ENCODE data around the gene ZNF92. TPM values are rescaled to one million over a fixed set of nuclear protein-coding genes. Genes with fewer than 3 reads are reported as not detected.
"Not testable (repeated sequence)": the region's sequence is repeated elsewhere in the genome, so short reads cannot be mapped to it uniquely, and the experiment has no call there.

ZNF92 gene
- total RNA-seq, 2 donors from 2014 or later, result 13.5 to 14.9 TPM

- ATAC-seq (no peak), DNase-seq (ENCODE audit: low spot score in 2 of 2) (no peak)
- Mint-ChIP-seq H3K36me3 (peaks cover 40 to 51% of the 10 kb centered on the region in 2 donors), H3K27ac (no peak overlapping the region), H3K9me3 (peaks cover 22 to 33% of the 10 kb centered on the region in 2 donors)
These were observed 30.4 kb downstream of the ZNF92 start for GRCh38 chr7:65404020-65404419.

- not testable (repeated sequence) for H3K27ac Mint-ChIP-seq; DNase-seq (ENCODE audit: low spot score in 2 of 2); ATAC-seq
- Mint-ChIP-seq H3K9me3 (peaks cover 19 to 27% of the 10 kb centered on the region in 2 donors), H3K36me3 (peaks cover 29 to 33% of the 10 kb centered on the region in 2 donors)
These were observed 33.1 kb downstream of the ZNF92 start for GRCh38 chr7:65406706-65407105.

DNA sequence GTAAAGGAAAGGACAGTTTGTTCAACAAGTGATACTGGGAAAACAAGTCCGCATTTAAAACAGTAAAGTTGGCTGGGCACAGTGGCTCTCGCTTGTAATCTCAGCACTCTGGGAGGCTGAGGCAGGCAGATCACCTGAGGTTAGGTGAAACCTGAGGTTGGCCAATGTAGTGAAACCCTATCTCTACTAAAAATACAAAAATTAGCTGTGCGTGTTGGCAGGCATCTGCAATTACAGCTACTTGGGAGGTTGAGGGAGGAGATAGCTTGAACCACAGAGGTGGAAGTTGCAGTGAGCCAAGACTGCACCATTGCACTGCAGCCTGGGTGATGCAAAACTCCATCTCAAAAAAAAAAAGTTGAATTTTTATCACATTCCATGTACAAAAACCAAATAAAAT lies 35.7 kb downstream of the ZNF92 start:
- no peak overlapping the region for H3K27ac Mint-ChIP-seq
- DNase-seq (ENCODE audit: low spot score in 2 of 2) (no peak), ATAC-seq (no peak)
- peaks cover 21 to 25% of the 10 kb centered on the region in 2 donors for H3K36me3 Mint-ChIP-seq
- H3K9me3 Mint-ChIP-seq, result peaks cover 15 to 22% of the 10 kb centered on the region in 2 donors

- Mint-ChIP-seq H3K9me3 (peaks cover 10 to 15% of the 10 kb centered on the region in 2 donors), H3K27ac (no peak overlapping the region), H3K36me3 (peaks cover 10 to 19% of the 10 kb centered on the region in 2 donors)
- DNase-seq (ENCODE audit: low spot score in 2 of 2), result no peak
- no peak for ATAC-seq
These were observed 37.6 kb downstream of the ZNF92 start for GRCh38 chr7:65411249-65411648.

DNA sequence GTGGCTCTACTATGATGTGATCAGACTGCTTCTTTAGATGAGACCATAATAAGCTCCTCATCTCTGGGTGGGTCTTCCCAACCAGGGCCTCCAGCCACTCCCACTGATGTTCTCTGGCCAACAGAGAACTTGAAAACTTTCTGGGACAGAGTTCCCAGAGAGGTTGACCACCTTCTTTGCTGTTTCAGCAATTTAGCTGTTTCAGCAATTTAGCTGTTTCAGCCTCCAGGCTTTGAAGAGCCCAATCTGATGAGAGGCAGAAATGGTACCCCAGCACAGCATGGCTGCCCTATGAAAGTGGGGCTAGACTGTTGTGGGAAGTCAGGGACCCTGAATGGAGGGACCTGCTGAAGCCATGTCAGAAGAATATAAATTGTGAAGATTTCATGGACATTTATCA lies 49.0 kb downstream of the ZNF92 start:
- H3K36me3 Mint-ChIP-seq, result peaks cover 7 to 34% of the 10 kb centered on the region in 2 donors
- H3K9me3 Mint-ChIP-seq, result peaks cover 31 to 39% of the 10 kb centered on the region in 2 donors
- ATAC-seq (no peak), DNase-seq (ENCODE audit: low spot score in 2 of 2) (no peak)
- H3K27ac Mint-ChIP-seq, result no peak overlapping the region

DNA sequence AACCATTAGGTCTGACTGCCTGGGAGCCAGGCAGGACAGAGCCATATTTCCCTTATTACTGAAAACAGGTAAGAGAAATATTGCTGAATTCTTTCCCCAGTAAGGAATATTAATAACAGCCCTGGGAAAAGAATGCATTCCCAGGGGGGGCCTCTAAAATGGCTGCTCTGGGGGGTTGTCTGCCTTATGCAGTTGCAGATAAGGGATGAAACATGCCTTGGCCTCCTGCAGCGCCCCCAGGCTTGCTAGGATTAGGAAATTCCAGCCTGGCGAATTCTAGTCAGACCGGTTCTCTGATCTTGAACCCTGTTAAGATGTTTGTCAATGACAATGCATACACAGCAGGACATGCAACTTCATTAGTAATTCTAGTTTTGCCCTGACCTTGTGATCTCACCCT lies 49.6 kb downstream of the ZNF92 start:
- peaks cover 7 to 34% of the 10 kb centered on the region in 2 donors for H3K36me3 Mint-ChIP-seq
- not testable (repeated sequence) for ATAC-seq; DNase-seq (ENCODE audit: low spot score in 2 of 2); H3K27ac Mint-ChIP-seq
- peaks cover 31 to 43% of the 10 kb centered on the region in 2 donors for H3K9me3 Mint-ChIP-seq

GRCh38 chr7:65429642-65430343 lies 56.1 kb downstream of the ZNF92 start:
- Mint-ChIP-seq H3K9me3 (peaks cover 46 to 48% of the 10 kb centered on the region in 2 donors), H3K36me3 (peaks cover 13 to 25% of the 10 kb centered on the region in 2 donors), H3K27ac (no peak overlapping the region)
- ATAC-seq, result no peak
- no peak for DNase-seq (ENCODE audit: low spot score in 2 of 2)

DNA sequence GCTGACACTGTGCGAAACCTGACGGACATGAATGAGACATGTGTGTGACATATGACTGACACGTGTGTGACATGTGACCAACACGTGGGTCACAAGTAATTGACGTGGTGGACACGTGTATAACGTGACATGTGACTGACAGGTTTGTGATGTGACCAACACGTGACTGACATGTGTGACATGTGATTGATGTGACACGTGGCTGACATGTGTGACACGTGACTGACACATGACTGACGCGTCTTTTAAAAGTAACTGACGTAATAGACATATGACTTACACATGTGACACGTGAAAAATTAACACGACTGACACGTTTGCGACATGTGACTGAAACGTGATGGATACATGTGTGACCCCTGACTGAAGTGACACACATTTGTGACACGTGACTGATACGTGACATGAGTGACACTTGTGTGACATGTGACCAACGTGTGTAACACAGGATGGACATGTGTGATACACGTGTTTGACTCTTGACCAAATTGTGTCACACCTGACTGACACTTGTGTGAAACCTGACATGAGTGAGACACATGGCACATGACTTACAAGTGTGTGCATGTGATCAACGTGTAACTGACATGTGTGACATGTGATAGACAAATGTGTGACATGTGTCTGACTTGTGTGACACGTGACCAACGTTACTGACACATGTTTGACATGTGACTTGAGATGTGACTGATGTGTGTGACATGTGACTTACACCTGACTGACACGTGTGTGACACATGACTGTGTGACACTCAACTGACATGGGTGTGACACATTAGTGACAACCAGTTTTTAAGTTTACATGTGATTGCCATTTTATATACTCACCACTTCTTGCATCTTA lies 56.9 kb downstream of the ZNF92 start:
- Mint-ChIP-seq H3K36me3 (peaks cover 13 to 17% of the 10 kb centered on the region in 2 donors), H3K9me3 (peaks cover 40 to 43% of the 10 kb centered on the region in 2 donors), H3K27ac (no peak overlapping the region)
- ATAC-seq (no peak), DNase-seq (ENCODE audit: low spot score in 2 of 2) (no peak)

GRCh38 chr7:65434307-65434706 lies 60.7 kb downstream of the ZNF92 start:
- Mint-ChIP-seq H3K36me3 (peaks cover 2 to 6% of the 10 kb centered on the region in 2 donors), H3K27ac (no peak overlapping the region)
- DNase-seq (ENCODE audit: low spot score in 2 of 2), result no peak

GRCh38 chr7:65436163-65436562 lies 62.5 kb downstream of the ZNF92 start:
- Mint-ChIP-seq H3K36me3 (no peaks in the 10 kb centered on the region), H3K9me3 (peaks cover 10 to 13% of the 10 kb centered on the region in 2 donors), H3K27ac (no peak overlapping the region)
- no peak for DNase-seq (ENCODE audit: low spot score in 2 of 2)
- ATAC-seq, result no peak

More at GRCh38 chr7:65434307-65434706, 60.7 kb downstream of the ZNF92 start:
- ATAC-seq, result no peak
- H3K9me3 Mint-ChIP-seq, result peaks cover 15 to 23% of the 10 kb centered on the region in 2 donors

DNA sequence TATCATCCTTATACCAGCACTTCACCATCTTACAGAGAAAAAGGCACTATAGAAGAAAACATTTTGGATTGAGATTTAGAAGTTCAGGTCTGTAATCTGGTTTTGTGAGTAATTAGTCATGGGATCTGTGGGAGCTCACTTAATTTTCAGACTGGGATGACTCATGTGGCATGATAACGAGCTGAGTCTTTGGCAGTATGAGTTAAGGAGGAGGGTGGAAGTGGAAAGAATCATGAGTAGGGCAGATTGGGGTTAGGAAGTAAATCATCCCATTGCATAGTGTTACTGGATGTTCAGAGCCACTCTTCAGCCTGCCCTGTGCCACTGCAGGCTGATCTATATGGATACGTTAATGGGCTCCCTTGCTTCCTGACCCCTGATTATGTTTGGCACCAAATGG lies 64.9 kb downstream of the ZNF92 start:
- no peak overlapping the region for H3K27ac Mint-ChIP-seq
- no peaks in the 10 kb centered on the region for H3K36me3 Mint-ChIP-seq
- peaks cover 2 to 5% of the 10 kb centered on the region in 2 donors for H3K9me3 Mint-ChIP-seq
- DNase-seq (ENCODE audit: low spot score in 2 of 2) (no peak), ATAC-seq (peak; percentile 71 to 85)

DNA sequence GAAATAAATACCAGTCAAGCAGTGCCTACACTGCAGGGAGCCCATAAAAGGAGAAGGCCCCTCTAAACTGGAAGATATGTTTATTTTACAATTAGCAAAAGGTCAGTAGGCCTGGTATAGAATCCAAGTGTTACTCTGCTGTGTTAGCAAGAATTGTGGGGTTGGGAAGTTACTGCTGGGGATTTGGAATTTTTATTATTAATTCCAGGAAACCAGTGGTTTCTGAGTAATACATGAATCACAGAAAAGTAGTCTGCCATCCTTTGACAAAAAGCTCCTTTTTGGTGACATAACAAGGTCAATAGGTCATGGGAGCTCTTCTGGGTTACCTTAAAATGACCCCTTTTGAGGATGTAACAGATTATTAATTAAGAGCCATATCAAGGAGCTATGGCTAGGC lies 67.4 kb downstream of the ZNF92 start:
- ATAC-seq (no peak), DNase-seq (ENCODE audit: low spot score in 2 of 2) (no peak)
- Mint-ChIP-seq H3K27ac (no peak overlapping the region), H3K36me3 (no peaks in the 10 kb centered on the region), H3K9me3 (no peaks in the 10 kb centered on the region)

DNA sequence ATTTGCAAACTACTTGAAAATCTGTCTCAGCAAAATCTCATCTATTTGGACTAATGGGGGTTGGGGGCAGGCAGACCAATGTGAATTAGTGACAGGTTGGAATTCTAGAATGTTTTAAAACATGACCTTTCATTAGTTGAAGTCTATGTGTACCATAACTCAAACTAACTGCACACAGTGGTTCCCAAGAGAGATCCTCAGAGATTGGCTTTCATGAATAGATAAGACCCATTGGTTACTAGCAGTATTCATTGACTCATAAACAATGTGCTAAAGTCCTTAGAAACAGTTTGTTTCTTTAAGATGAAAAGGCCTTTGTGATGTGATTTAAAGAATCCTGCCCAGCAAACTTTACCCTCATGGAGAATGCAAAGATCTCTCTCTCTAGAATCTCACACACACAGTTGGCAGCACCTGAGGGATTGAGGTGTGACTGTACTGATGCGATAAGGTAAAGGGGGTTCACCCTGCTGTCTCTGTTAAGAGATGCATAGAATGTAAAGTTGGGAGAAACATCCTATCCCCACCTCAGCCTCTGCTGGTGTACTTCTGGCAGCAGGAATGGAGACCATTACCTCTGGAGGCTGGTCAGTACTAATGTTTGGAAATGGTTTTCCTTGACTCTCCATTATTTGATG lies 70.7 kb downstream of the ZNF92 start:
- ATAC-seq (no peak), DNase-seq (ENCODE audit: low spot score in 2 of 2) (no peak)
- H3K27ac Mint-ChIP-seq, result no peak overlapping the region
- H3K9me3 Mint-ChIP-seq, result peaks cover 5 to 6% of the 10 kb centered on the region in 2 donors
- H3K36me3 Mint-ChIP-seq, result no peaks in the 10 kb centered on the region

GRCh38 chr7:65444899-65445823 lies 71.5 kb downstream of the ZNF92 start:
- DNase-seq (ENCODE audit: low spot score in 2 of 2) (no peak), ATAC-seq (peak in 1 of 2 donors; percentile 62)
- Mint-ChIP-seq H3K9me3 (peaks cover 5 to 6% of the 10 kb centered on the region in 2 donors), H3K36me3 (peaks cover 0 to 5% of the 10 kb centered on the region in 2 donors), H3K27ac (no peak overlapping the region)

DNA sequence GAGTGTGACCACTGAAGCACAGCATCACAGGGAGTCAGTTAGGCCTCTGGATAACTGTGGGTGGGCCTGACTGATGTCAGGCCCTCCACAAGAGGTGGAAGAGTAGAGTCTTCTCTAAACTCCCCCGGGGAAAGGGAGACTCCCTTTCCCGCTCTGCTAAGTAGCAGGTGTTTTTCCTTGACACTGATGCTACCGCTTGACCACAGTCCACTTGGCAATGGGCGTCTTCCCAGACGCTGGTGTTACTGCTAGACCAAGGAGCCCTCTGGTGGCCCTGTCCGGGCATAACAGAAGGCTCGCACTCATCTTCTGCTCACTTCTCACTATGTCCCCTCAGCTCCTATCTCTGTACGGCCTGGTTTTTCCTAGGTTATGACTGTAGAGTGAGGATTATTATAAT lies 73.4 kb downstream of the ZNF92 start:
- peak in 1 of 2 donors; percentile 2 for DNase-seq (ENCODE audit: low spot score in 2 of 2)
- ATAC-seq, H3K9me3 Mint-ChIP-seq, H3K27ac Mint-ChIP-seq, H3K36me3 Mint-ChIP-seq: not testable (repeated sequence)
